Endothelial cell of umbilical vein (primary cell): Measurements from ENCODE around the gene TIMM21. TPM values are rescaled to one million over a fixed set of nuclear protein-coding genes. Genes with fewer than 3 reads are reported as not detected.

Experiments used
- BruUV-seq: library from RNA; stranded (reverse); fragments of 400-500 nt; replicated peaks from 2 replicates; lab custom pipeline; 2021; lab: Mats Ljungman, UMichigan
- CTCF ChIA-PET: fragments of 300-600, 350-600 bp; sonication (Branson Sonifier 250); formaldehyde crosslinking; loops from one replicate; lab custom pipeline; 2021; ENCODE audit warnings: antibody characterized with exemption, inconsistent platforms; lab: Charles Lee
- POLR2A ChIA-PET: fragments of 300-600, 350-600 bp; sonication (Branson Sonifier 250); formaldehyde crosslinking; loops from one replicate; lab custom pipeline; 2021; ENCODE audit warnings: antibody characterized with exemption, inconsistent platforms; lab: Charles Lee
- DNase-seq: peaks from one replicate; pipeline ENCODE4 v3.0.0-alpha.2; 2011; ENCODE audit warnings: low read depth, low spot score
- FAIRE-seq: peaks from 2 replicates; lab custom pipeline; 2011; peaks lifted over from hg19 to GRCh38; lab: Jason Lieb, UNC
- H2AFZ ChIP-seq: 2 replicates; pipeline ENCODE4 v1.6.0; 2012; ENCODE audit warnings: low read depth, low read length, control low read depth, inconsistent platforms
- H3K27ac ChIP-seq: 2 replicates; pipeline ENCODE4 v1.5.1; 2011; ENCODE audit warnings: low read depth, mild to moderate bottlenecking, control low read depth, low read length, moderate library complexity; ENCODE audit not compliant: insufficient read depth
- H3K27me3 ChIP-seq, 2 experiments: 2 replicates each; pipeline versions ENCODE4 v1.6.0 to v1.6.1; 2011; ENCODE audit warnings: low read length in 2 of 2, mixed read lengths in 1 of 2; ENCODE audit not compliant: control insufficient read depth in 2 of 2, insufficient read depth in 2 of 2
- H3K36me3 ChIP-seq, 2 experiments: 2 replicates in 1 of 2; 3 replicates in 1 of 2; pipeline ENCODE4 v1.5.1; 2011; ENCODE audit warnings: low read length in 2 of 2, mild to moderate bottlenecking in 1 of 2, moderate library complexity in 1 of 2; ENCODE audit not compliant: control insufficient read depth in 2 of 2, insufficient read depth in 2 of 2; ENCODE audit errors: extremely low read depth in 1 of 2
- H3K4me1 ChIP-seq: 3 replicates; pipeline ENCODE4 v1.5.1; 2011; ENCODE audit warnings: mild to moderate bottlenecking, low read length; ENCODE audit not compliant: control insufficient read depth, insufficient read depth; ENCODE audit errors: extremely low read depth
- H3K4me2 ChIP-seq: 2 replicates; pipeline ENCODE4 v1.6.1; 2011; ENCODE audit warnings: low read length, control low read depth, mixed read lengths; ENCODE audit not compliant: insufficient read depth
- H3K4me3 ChIP-seq, 3 experiments: fragments of 200-600 bp in 1 of 3; sonication (generic), shearing (Covaris generic) in 1 of 3; replicated peaks in 1 of 3; 2 replicates each; pipeline ENCODE4 v1.5.1; 2011 to 2016; ENCODE audit warnings: control low read depth in 3 of 3, low read length in 3 of 3, mild to moderate bottlenecking in 2 of 3, inconsistent platforms in 1 of 3, low read depth in 1 of 3, moderate library complexity in 1 of 3; ENCODE audit not compliant: insufficient read depth in 1 of 3
- H3K79me2 ChIP-seq: 2 replicates; pipeline ENCODE4 v1.6.0; 2012; ENCODE audit warnings: low read length, inconsistent platforms; ENCODE audit not compliant: control insufficient read depth, insufficient read depth
- H3K9ac ChIP-seq: replicated peaks from 2 replicates; pipeline ENCODE3; 2011; ENCODE audit warnings: low read length, control low read depth; ENCODE audit not compliant: insufficient read depth; ENCODE audit errors: extremely low read depth
- H3K9me1 ChIP-seq: replicated peaks from 3 replicates; pipeline ENCODE4 v1.6.0; 2011; ENCODE audit warnings: mild to moderate bottlenecking, low read length; ENCODE audit not compliant: control insufficient read depth, insufficient read depth; ENCODE audit errors: extremely low read depth
- H3K9me3 ChIP-seq: replicated peaks from 2 replicates; pipeline ENCODE4 v1.5.1; 2012; ENCODE audit warnings: low read length, inconsistent platforms; ENCODE audit not compliant: control insufficient read depth, insufficient read depth
- H4K20me1 ChIP-seq: replicated peaks from 2 replicates; pipeline ENCODE3; 2011; ENCODE audit warnings: mild to moderate bottlenecking, low read length; ENCODE audit not compliant: control insufficient read depth, insufficient read depth; ENCODE audit errors: extremely low read depth
- EZH2 ChIP-seq: IDR thresholded peaks from 2 replicates; pipeline ENCODE4 v1.6.1; 2012; ENCODE audit warnings: borderline replicate concordance, low read depth, mild to moderate bottlenecking, moderate library complexity, low read length, inconsistent platforms; ENCODE audit not compliant: severe bottlenecking
- FOS ChIP-seq: IDR thresholded peaks from 2 replicates; pipeline ENCODE4 v1.6.1; 2011; ENCODE audit warnings: mild to moderate bottlenecking, low read length, moderate library complexity, borderline replicate concordance; ENCODE audit not compliant: insufficient read depth
- GATA2 ChIP-seq: IDR thresholded peaks from 2 replicates; pipeline ENCODE4 v1.7.0; 2011; ENCODE audit warnings: low read depth, mild to moderate bottlenecking, moderate library complexity, mixed read lengths, low read length; ENCODE audit not compliant: insufficient read length, insufficient read depth
- JUN ChIP-seq: IDR thresholded peaks from 2 replicates; pipeline ENCODE4 v1.6.1; 2011; ENCODE audit warnings: borderline replicate concordance, low read depth; ENCODE audit not compliant: insufficient read length, insufficient read depth
- MYC ChIP-seq: IDR thresholded peaks from one replicate; pipeline ENCODE4 v1.6.1; 2011; ENCODE audit warnings: mild to moderate bottlenecking, low read depth, low read length
- POLR2A ChIP-seq: IDR thresholded peaks from 2 replicates; pipeline ENCODE4 v1.6.1; 2012; ENCODE audit warnings: low read depth, mild to moderate bottlenecking, control low read depth, low read length
- POLR2AphosphoS5 ChIP-seq: IDR thresholded peaks from 2 replicates; pipeline ENCODE4 v1.6.1; 2012; ENCODE audit warnings: low read depth, mild to moderate bottlenecking, control low read depth, low read length, moderate library complexity; ENCODE audit not compliant: insufficient read depth
- dilution Hi-C: fragments of 300-500 bp; cut with MboI; formaldehyde crosslinking; loops from one replicate; pipeline ENCODE4 v1.15.0; 2019; ENCODE audit warnings: low sequenced_read_pairs; ENCODE audit not compliant: extremely low pct_ligation_motif_present
- intact Hi-C: fragments of 100-400 bp; cut with micrococcal nuclease; formaldehyde crosslinking; loops from one replicate; pipeline ENCODE4 v1.10.0; 2022
- polyA plus RNA-seq, 4 experiments: library from polyadenylated mRNA; depleted of rRNA in 3 of 4; stranded (reverse) in 3 of 4; unstranded in 1 of 4; fragments of >200 nt; gene quantifications; 2 replicates each; pipeline versions ENCODE4 v1.2.1 to v1.2.3, GENCODE V29; 2011 to 2012; ENCODE audit warnings: missing spikeins in 1 of 4
- total RNA-seq: library from RNA; stranded (reverse); gene quantifications from 2 replicates; pipeline ENCODE4 v1.2.3, GENCODE V29; 2021
- TF ChIP-seq, protein P1 (sequence below), 2 donors: IDR thresholded peaks; 1 replicate in 1 of 2; 2 replicates in 1 of 2; pipeline ENCODE4 v1.5.1; 2011; ENCODE audit warnings: low read length in 2 of 2, mild to moderate bottlenecking in 2 of 2, moderate library complexity in 2 of 2, control low read depth in 1 of 2, inconsistent platforms in 1 of 2, low read depth in 1 of 2; ENCODE audit not compliant: insufficient read depth in 1 of 2; ENCODE audit errors: extremely low read depth in 1 of 2
- TF ChIP-seq, protein P2 (sequence below): IDR thresholded peaks from 2 replicates; pipeline ENCODE4 v1.6.1; 2011; ENCODE audit not compliant: insufficient read depth, insufficient read length

Gene TIMM21
- total and polyA plus RNA-seq, 2 donors (not counting 3 experiments of a cell fraction or from before 2014, with no cell fraction given) = 22.9 to 38.9 TPM

DNA sequence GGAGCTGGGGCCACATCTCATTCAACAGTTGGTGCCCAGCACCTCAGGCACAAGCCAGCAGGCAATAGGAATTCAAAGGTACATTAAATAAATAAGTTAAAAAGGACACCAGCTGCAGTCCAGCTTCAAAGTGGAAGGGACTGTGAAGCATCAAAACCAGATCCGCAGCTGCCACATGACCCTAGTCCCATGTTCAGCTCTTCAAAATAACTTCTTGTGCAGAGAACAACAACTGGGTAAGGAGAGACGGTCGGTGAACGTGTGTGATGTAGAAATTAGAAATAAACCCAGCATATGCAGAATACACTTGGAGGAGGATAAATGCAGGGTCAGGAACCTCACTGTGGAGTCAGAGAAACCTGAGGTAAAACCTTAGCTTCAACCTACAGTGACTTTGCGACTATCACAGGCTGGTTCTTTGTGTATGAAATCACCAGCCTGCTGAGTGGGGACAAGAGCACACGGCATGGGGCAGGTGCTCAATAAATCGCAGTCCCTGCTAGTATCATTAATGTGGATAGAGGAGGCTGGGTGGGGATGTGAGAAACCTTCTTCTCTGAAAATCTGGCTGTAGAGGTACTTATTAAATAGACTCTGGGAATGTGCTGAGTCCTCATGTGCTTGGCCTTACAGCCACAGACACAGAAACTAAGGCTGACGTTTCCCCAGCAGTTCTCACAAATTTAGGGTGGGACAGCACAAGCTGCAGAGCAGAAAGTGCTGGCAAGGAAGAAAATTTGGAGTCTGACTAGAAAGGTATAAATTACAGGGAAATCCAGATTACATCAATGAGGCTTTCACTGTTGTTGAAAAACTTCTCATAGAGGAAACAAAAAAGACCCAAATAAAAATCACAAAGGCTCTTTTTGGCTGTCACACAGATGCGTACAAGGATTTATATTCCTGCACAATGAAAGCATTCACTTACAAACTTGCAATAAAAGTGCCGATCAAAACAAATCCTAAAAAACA, 21.4 kb upstream of the TIMM21 start:
- Histone ChIP-seq H4K20me1 (no peaks in the 10 kb centered on the region), H3K36me3 (no peaks in the 10 kb centered on the region), H3K4me2 (no peak overlapping the region), H3K4me3 (no peak overlapping the region), H3K9ac (no peak overlapping the region), H3K79me2 (no peaks in the 10 kb centered on the region), H3K9me3 (no peaks in the 10 kb centered on the region), H3K4me1 (no peaks in the 10 kb centered on the region), H3K27me3 (no peaks in the 10 kb centered on the region), H2AFZ (no peak overlapping the region), H3K9me1 (no peaks in the 10 kb centered on the region), H3K27ac (no peak overlapping the region)
- BruUV-seq = no TSS peak
- ChIA-PET CTCF (no interaction called here), POLR2A (no interaction called here)
- DNase-seq = no peak
- intact Hi-C loops = no loop called here
- FAIRE-seq = no peak
- dilution Hi-C loops = no loop called here
- TF ChIP-seq MYC (no peak), GATA2 (no peak), EZH2 (no peak), JUN (no peak), POLR2A (no peak), FOS (no peak), POLR2AphosphoS5 (no peak)
- TF ChIP-seq, protein P1, sequence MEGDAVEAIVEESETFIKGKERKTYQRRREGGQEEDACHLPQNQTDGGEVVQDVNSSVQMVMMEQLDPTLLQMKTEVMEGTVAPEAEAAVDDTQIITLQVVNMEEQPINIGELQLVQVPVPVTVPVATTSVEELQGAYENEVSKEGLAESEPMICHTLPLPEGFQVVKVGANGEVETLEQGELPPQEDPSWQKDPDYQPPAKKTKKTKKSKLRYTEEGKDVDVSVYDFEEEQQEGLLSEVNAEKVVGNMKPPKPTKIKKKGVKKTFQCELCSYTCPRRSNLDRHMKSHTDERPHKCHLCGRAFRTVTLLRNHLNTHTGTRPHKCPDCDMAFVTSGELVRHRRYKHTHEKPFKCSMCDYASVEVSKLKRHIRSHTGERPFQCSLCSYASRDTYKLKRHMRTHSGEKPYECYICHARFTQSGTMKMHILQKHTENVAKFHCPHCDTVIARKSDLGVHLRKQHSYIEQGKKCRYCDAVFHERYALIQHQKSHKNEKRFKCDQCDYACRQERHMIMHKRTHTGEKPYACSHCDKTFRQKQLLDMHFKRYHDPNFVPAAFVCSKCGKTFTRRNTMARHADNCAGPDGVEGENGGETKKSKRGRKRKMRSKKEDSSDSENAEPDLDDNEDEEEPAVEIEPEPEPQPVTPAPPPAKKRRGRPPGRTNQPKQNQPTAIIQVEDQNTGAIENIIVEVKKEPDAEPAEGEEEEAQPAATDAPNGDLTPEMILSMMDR (IDR thresholded peaks at IDR 0.05; ENCODE audit: extremely low read depth in 1 of 2, insufficient read depth in 1 of 2, low read depth in 1 of 2, low read length in 2 of 2) = no peak
- TF ChIP-seq, protein P2, sequence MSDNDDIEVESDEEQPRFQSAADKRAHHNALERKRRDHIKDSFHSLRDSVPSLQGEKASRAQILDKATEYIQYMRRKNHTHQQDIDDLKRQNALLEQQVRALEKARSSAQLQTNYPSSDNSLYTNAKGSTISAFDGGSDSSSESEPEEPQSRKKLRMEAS = no peak
